ENCODE measurements around the gene CASP9.

The CASP9 gene

GRCh38 chr1:15543251-15543588 lies 19.2 kb upstream of the CASP9 start:
- TF ChIP-seq CTCF (IDR thresholded peaks at IDR 0.05; ENCODE audit: low read depth, low read length), result no peak
- Histone ChIP-seq H3K4me1 (no peaks in the 10 kb centered on the region), H3K4me3 (ENCODE audit: low read depth, low read length) (no peak overlapping the region), H3K27me3 (no peaks in the 10 kb centered on the region), H3K36me3 (no peaks in the 10 kb centered on the region), H3K9me3 (no peaks in the 10 kb centered on the region)
- DNase-seq, result no peak

GRCh38 chr1:15542388-15543250 lies 18.6 kb upstream of the CASP9 start:
- Histone ChIP-seq H3K36me3 (no peaks in the 10 kb centered on the region), H3K4me1 (no peaks in the 10 kb centered on the region)
- TF ChIP-seq CTCF (IDR thresholded peaks at IDR 0.05; ENCODE audit: low read depth, low read length), result no peak

GRCh38 chr1:15541231-15541792 lies 17.3 kb upstream of the CASP9 start:
- no peak for TF ChIP-seq CTCF (IDR thresholded peaks at IDR 0.05; ENCODE audit: low read depth, low read length)
- no peaks in the 10 kb centered on the region for H3K36me3 ChIP-seq
- no peaks in the 10 kb centered on the region for H3K9me3 ChIP-seq
- no peak for DNase-seq
- H3K4me3 ChIP-seq (ENCODE audit: low read depth, low read length), result no peak overlapping the region
- H3K27me3 ChIP-seq, result no peaks in the 10 kb centered on the region
- no peaks in the 10 kb centered on the region for H3K4me1 ChIP-seq

More at GRCh38 chr1:15542388-15543250, 18.6 kb upstream of the CASP9 start:
- DNase-seq, result no peak
- Histone ChIP-seq H3K4me3 (ENCODE audit: low read depth, low read length) (no peak overlapping the region), H3K9me3 (no peaks in the 10 kb centered on the region), H3K27me3 (no peaks in the 10 kb centered on the region)

- H3K9me3 ChIP-seq, result no peaks in the 10 kb centered on the region
- H3K4me1 ChIP-seq, result no peaks in the 10 kb centered on the region
- DNase-seq, result no peak
- no peaks in the 10 kb centered on the region for H3K27me3 ChIP-seq
- no peak overlapping the region for H3K4me3 ChIP-seq (ENCODE audit: low read depth, low read length)
- H3K36me3 ChIP-seq, result no peaks in the 10 kb centered on the region
- TF ChIP-seq CTCF (IDR thresholded peaks at IDR 0.05; ENCODE audit: low read depth, low read length), result no peak
Observed at GRCh38 chr1:15540186-15540585, 16.2 kb upstream of the CASP9 start.

- H3K4me3 ChIP-seq (ENCODE audit: low read depth, low read length), result no peak overlapping the region
- no peak for TF ChIP-seq CTCF (IDR thresholded peaks at IDR 0.05; ENCODE audit: low read depth, low read length)
- no peaks in the 10 kb centered on the region for H3K9me3 ChIP-seq
- no peaks in the 10 kb centered on the region for H3K4me1 ChIP-seq
- H3K36me3 ChIP-seq, result no peaks in the 10 kb centered on the region
- no peaks in the 10 kb centered on the region for H3K27me3 ChIP-seq
- peak; percentile 11 for DNase-seq
Observed at GRCh38 chr1:15538771-15539170, 14.8 kb upstream of the CASP9 start.

- TF ChIP-seq CTCF (IDR thresholded peaks at IDR 0.05; ENCODE audit: low read depth, low read length), result no peak
- Histone ChIP-seq H3K36me3 (no peaks in the 10 kb centered on the region), H3K27me3 (no peaks in the 10 kb centered on the region), H3K4me1 (no peaks in the 10 kb centered on the region), H3K4me3 (ENCODE audit: low read depth, low read length) (no peak overlapping the region), H3K9me3 (no peaks in the 10 kb centered on the region)
- DNase-seq, result no peak
Observed at GRCh38 chr1:15531682-15532081, 7.7 kb upstream of the CASP9 start.

Data from BE2C (cell line).